Measurements from ENCODE around the gene FAF1. TPM values are rescaled to one million over a fixed set of nuclear protein-coding genes. Genes with fewer than 3 reads are reported as not detected.

The FAF1 gene
- total and polyA plus RNA-seq, 2 of the 8 experiments (the other 6 are each of a cell fraction or from before 2014, with no cell fraction given) = 10.8 to 65.9 TPM

DNA sequence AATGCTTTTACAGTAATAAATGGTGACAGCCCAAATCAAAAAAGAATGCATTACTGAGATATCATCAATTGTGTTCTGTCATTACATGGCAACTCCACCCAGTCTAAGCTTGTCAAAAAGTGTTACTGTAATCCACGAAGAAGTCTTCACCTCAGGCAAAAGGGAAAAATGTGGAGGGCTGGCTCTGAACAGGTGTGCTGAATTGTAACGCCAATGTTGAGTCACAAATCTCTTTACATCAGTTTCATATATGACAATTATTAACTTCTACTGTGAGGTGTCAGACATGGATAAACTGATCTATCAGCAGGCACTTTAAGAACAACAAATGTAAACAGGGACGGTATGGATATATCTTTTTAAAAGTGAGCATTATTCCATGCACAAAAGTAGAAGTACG is 438.4 kb downstream of the FAF1 start:
- no peak overlapping the region for H2BK12ac ChIP-seq (ENCODE audit: low read depth, low read length)
- H2BK120ac ChIP-seq (replicated peaks; ENCODE audit: low read depth, low read length) = no peak overlapping the region
- no peak overlapping the region for H2BK5ac ChIP-seq (ENCODE audit: low read depth, low read length)
- no peak overlapping the region for H3K4me2 ChIP-seq (ENCODE audit: insufficient read depth in 1 of 2, low read depth in 2 of 2, low read length in 2 of 2)
- no peak overlapping the region for H4K8ac ChIP-seq (ENCODE audit: extremely low read depth, insufficient read depth, low read length)
- H3K4me3 ChIP-seq (ENCODE audit: extremely low read depth in 1 of 4, insufficient read depth in 2 of 4, low read depth in 3 of 4, low read length in 4 of 4) = no peak overlapping the region
- no peak overlapping the region for H2BK20ac ChIP-seq (ENCODE audit: low read length)
- H4K5ac ChIP-seq (ENCODE audit: insufficient read length, low read depth, low read length) = no peak overlapping the region
- no peak overlapping the region for H2AFZ ChIP-seq (ENCODE audit: low read length)
- H4K91ac ChIP-seq (replicated peaks; ENCODE audit: insufficient read length, low read length) = no peak overlapping the region
- no peaks in the 10 kb centered on the region for H4K20me1 ChIP-seq (replicated peaks in 1 of 2; ENCODE audit: control insufficient read depth in 1 of 2, insufficient read depth in 2 of 2, low read length in 2 of 2)
- 91% methylated on average over 4 of the region's 4 CpGs; no CpG with 5 or more reads in 1 of the 2 experiments for WGBS, 2 experiments (ENCODE audit: extremely low coverage in 1 of 2, insufficient coverage in 1 of 2, insufficient read length in 1 of 2, insufficient replicate concordance in 2 of 2, low coverage in 1 of 2, low lambda C conversion rate in 2 of 2, missing lambda C conversion rate in 1 of 2)
- no peak overlapping the region for H2AK5ac ChIP-seq (ENCODE audit: low read depth, low read length)
- no peak overlapping the region for H3K18ac ChIP-seq (ENCODE audit: extremely low read depth, low read length)
- H3K4me1 ChIP-seq (replicated peaks in 1 of 4; ENCODE audit: control insufficient read depth in 3 of 4, insufficient read depth in 4 of 4, low read length in 3 of 4) = no peaks in the 10 kb centered on the region
- H3K27ac ChIP-seq (ENCODE audit: low read depth, low read length) = no peak overlapping the region
- H3K79me1 ChIP-seq (ENCODE audit: low read depth, low read length) = no peaks in the 10 kb centered on the region
- H3K36me3 ChIP-seq (ENCODE audit: control insufficient read depth in 2 of 4, insufficient read depth in 4 of 4, low read length in 3 of 4) = no peaks in the 10 kb centered on the region
- ChIA-PET POLR2A (ENCODE audit: partially characterized antibody) (no interaction called here), CTCF (ENCODE audit: partially characterized antibody) (no interaction called here)
- H3K4ac ChIP-seq (replicated peaks; ENCODE audit: insufficient read length, low read depth, low read length) = no peak overlapping the region
- H3K56ac ChIP-seq (replicated peaks; ENCODE audit: insufficient read length, low read depth, low read length) = no peak overlapping the region
- no peak overlapping the region for H2BK15ac ChIP-seq (ENCODE audit: low read length)
- DNase-seq (ENCODE audit: low read depth in 1 of 2, low spot score in 2 of 2) = no peak
- H3K23me2 ChIP-seq (ENCODE audit: low read depth, low read length) = no peaks in the 10 kb centered on the region
- no peak overlapping the region for H3K14ac ChIP-seq (ENCODE audit: insufficient read length)
- no peak overlapping the region for H3K23ac ChIP-seq (ENCODE audit: insufficient read length)
- H3K9ac ChIP-seq (replicated peaks in 1 of 4; ENCODE audit: extremely low read depth in 1 of 4, low read depth in 3 of 4, low read length in 3 of 4) = no peak overlapping the region
- peaks cover 0 to 3% of the 10 kb centered on the region in 2 experiments; a peak in 1 of 4 replicates for H3K9me3 ChIP-seq (ENCODE audit: insufficient read depth in 2 of 2, low read depth in 1 of 2, low read length in 1 of 2)
- no peaks in the 10 kb centered on the region for H3K27me3 ChIP-seq (replicated peaks in 1 of 4; ENCODE audit: control insufficient read depth in 3 of 4, extremely low read depth in 1 of 4, insufficient read depth in 3 of 4, low read length in 3 of 4)
- FAIRE-seq = no peak
- no peaks in the 10 kb centered on the region for H3K79me2 ChIP-seq (ENCODE audit: control insufficient read depth in 1 of 2, insufficient read depth in 2 of 2, low read length in 2 of 2)
- TF ChIP-seq, protein P1, sequence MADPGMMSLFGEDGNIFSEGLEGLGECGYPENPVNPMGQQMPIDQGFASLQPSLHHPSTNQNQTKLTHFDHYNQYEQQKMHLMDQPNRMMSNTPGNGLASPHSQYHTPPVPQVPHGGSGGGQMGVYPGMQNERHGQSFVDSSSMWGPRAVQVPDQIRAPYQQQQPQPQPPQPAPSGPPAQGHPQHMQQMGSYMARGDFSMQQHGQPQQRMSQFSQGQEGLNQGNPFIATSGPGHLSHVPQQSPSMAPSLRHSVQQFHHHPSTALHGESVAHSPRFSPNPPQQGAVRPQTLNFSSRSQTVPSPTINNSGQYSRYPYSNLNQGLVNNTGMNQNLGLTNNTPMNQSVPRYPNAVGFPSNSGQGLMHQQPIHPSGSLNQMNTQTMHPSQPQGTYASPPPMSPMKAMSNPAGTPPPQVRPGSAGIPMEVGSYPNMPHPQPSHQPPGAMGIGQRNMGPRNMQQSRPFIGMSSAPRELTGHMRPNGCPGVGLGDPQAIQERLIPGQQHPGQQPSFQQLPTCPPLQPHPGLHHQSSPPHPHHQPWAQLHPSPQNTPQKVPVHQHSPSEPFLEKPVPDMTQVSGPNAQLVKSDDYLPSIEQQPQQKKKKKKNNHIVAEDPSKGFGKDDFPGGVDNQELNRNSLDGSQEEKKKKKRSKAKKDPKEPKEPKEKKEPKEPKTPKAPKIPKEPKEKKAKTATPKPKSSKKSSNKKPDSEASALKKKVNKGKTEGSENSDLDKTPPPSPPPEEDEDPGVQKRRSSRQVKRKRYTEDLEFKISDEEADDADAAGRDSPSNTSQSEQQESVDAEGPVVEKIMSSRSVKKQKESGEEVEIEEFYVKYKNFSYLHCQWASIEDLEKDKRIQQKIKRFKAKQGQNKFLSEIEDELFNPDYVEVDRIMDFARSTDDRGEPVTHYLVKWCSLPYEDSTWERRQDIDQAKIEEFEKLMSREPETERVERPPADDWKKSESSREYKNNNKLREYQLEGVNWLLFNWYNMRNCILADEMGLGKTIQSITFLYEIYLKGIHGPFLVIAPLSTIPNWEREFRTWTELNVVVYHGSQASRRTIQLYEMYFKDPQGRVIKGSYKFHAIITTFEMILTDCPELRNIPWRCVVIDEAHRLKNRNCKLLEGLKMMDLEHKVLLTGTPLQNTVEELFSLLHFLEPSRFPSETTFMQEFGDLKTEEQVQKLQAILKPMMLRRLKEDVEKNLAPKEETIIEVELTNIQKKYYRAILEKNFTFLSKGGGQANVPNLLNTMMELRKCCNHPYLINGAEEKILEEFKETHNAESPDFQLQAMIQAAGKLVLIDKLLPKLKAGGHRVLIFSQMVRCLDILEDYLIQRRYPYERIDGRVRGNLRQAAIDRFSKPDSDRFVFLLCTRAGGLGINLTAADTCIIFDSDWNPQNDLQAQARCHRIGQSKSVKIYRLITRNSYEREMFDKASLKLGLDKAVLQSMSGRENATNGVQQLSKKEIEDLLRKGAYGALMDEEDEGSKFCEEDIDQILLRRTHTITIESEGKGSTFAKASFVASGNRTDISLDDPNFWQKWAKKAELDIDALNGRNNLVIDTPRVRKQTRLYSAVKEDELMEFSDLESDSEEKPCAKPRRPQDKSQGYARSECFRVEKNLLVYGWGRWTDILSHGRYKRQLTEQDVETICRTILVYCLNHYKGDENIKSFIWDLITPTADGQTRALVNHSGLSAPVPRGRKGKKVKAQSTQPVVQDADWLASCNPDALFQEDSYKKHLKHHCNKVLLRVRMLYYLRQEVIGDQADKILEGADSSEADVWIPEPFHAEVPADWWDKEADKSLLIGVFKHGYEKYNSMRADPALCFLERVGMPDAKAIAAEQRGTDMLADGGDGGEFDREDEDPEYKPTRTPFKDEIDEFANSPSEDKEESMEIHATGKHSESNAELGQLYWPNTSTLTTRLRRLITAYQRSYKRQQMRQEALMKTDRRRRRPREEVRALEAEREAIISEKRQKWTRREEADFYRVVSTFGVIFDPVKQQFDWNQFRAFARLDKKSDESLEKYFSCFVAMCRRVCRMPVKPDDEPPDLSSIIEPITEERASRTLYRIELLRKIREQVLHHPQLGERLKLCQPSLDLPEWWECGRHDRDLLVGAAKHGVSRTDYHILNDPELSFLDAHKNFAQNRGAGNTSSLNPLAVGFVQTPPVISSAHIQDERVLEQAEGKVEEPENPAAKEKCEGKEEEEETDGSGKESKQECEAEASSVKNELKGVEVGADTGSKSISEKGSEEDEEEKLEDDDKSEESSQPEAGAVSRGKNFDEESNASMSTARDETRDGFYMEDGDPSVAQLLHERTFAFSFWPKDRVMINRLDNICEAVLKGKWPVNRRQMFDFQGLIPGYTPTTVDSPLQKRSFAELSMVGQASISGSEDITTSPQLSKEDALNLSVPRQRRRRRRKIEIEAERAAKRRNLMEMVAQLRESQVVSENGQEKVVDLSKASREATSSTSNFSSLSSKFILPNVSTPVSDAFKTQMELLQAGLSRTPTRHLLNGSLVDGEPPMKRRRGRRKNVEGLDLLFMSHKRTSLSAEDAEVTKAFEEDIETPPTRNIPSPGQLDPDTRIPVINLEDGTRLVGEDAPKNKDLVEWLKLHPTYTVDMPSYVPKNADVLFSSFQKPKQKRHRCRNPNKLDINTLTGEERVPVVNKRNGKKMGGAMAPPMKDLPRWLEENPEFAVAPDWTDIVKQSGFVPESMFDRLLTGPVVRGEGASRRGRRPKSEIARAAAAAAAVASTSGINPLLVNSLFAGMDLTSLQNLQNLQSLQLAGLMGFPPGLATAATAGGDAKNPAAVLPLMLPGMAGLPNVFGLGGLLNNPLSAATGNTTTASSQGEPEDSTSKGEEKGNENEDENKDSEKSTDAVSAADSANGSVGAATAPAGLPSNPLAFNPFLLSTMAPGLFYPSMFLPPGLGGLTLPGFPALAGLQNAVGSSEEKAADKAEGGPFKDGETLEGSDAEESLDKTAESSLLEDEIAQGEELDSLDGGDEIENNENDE (IDR thresholded peaks at IDR 0.05; ENCODE audit: insufficient replicate concordance, low read length) = no peak

Data from H1 (cell line).